T-helper 2 cell treated with Interferon-gamma antibody and Interleukin-4, amounts not matched to agents 5 μg/mL and 100 μg/mL, for 36 hours (primary cell): ENCODE data around the gene EVI2B.
"Not testable (repeated sequence)": the region's sequence is repeated elsewhere in the genome, so short reads cannot be mapped to it uniquely, and the experiment has no call there.

Source experiments
- DNase-seq: peaks from one replicate; pipeline ENCODE4 v3.0.0; 2021; ENCODE audit warnings: low spot score
- H3K27ac Mint-ChIP-seq: one replicate; pipeline ENCODE4 v1.8.0; 2021; ENCODE audit warnings: mild to moderate bottlenecking, mixed read lengths
- H3K27me3 Mint-ChIP-seq: one replicate; pipeline ENCODE4 v1.8.0; 2021; ENCODE audit warnings: low read depth, mixed read lengths
- H3K36me3 Mint-ChIP-seq: one replicate; pipeline ENCODE4 v1.8.0; 2021; ENCODE audit warnings: low read depth, mixed read lengths
- H3K4me1 Mint-ChIP-seq: one replicate; pipeline ENCODE4 v1.8.0; 2021; ENCODE audit warnings: low read depth, mixed read lengths
- H3K4me3 Mint-ChIP-seq: one replicate; pipeline ENCODE4 v1.8.0; 2022; ENCODE audit warnings: mild to moderate bottlenecking, moderate library complexity, mixed read lengths
- H3K9me3 Mint-ChIP-seq: one replicate; pipeline ENCODE4 v1.8.0; 2021; ENCODE audit warnings: mixed read lengths

Gene EVI2B

DNA sequence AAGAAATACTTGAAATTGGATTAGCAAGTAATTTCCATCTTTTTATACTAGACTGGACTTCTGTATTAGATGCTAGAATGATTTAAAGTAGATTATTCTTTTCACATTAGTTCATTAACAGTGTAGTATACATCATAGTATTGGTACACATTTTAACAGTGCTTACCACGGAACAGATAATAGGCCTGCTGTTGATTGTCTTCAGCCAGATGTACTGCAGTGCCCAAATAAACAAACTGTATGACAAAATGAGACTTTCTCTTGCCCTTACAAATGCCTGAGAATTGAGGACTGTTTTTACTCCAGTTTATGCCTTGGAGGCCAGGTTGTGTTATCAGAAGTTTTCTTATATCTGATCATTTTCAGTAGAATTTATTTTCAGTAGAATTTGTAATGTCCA, 6.9 kb upstream of the EVI2B start:
- peak overlapping the region; percentile 86 for H3K4me3 Mint-ChIP-seq
- peak overlapping the region; percentile 94 for H3K27ac Mint-ChIP-seq
- H3K36me3 Mint-ChIP-seq = peaks cover 37% of the 10 kb centered on the region
- H3K9me3 Mint-ChIP-seq = no peaks in the 10 kb centered on the region
- H3K27me3 Mint-ChIP-seq = no peaks in the 10 kb centered on the region
- H3K4me1 Mint-ChIP-seq = peaks cover 30% of the 10 kb centered on the region
- DNase-seq = no peak

DNA sequence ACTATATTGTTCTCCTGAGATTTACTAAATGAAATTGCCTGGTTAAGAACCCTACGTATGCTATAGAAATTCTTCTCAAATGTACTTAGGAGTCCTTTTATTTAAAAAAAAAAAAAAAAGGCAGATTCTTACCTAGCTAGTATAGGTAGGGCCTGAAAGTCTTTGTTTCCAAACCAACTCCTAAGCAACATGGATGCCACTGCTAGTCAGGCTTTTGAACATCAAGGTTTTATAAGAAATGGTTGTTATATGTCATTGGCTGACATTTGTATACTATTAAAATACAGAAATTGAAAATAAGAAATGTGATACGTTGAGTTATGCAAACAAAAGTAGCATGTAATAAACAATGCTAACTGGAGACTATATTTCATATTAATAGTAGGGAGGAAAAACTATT, 6.4 kb upstream of the EVI2B start:
- Mint-ChIP-seq H3K9me3 (no peaks in the 10 kb centered on the region), H3K27ac (peak overlapping the region; percentile 94), H3K4me1 (peaks cover 34% of the 10 kb centered on the region), H3K4me3 (peak overlapping the region; percentile 86), H3K36me3 (peaks cover 37% of the 10 kb centered on the region), H3K27me3 (no peaks in the 10 kb centered on the region)
- DNase-seq = no peak

DNA sequence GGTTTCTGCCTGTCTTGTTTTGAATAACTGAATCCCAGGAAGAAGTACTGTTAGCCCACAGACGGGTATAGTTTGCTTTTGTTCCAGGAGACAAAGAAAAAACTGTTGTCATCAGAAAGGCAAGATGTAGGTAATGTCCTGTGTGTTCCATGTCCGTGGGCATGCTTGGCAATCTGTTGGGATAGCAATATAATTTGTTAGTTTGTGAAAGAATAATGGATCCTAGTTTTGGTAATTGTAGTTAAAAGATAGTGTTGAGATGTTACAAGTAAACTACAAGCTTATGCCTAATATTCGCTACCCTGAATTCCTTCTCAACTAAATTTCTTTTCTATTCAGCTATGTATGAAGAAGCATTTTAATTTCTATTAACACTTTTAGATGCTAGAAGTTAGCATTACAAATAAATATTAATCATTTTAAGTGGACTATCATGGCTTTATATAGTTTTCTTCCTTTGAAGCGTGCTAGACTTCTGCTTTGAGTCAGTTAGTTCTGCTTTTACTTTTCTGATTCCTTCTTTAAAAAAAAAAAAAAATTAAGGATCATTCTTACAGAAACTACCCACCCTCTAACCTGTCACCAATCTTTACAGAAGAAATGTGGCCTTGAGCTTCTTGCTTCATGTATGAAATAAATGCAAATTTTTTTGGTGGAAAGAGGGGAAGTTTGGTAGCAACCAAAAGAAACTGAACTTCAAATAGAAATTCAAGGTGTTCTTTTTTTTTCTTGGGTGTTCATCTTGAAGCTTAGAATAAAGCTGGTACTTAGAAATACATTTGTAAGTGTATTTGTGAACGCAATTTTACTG, 5.2 kb upstream of the EVI2B start:
- H3K4me3 Mint-ChIP-seq = peak overlapping the region; percentile 86
- peaks cover 44% of the 10 kb centered on the region for H3K36me3 Mint-ChIP-seq
- peaks cover 44% of the 10 kb centered on the region for H3K4me1 Mint-ChIP-seq
- no peak for DNase-seq
- no peaks in the 10 kb centered on the region for H3K27me3 Mint-ChIP-seq
- peak overlapping the region; percentile 94 for H3K27ac Mint-ChIP-seq
- no peaks in the 10 kb centered on the region for H3K9me3 Mint-ChIP-seq

DNA sequence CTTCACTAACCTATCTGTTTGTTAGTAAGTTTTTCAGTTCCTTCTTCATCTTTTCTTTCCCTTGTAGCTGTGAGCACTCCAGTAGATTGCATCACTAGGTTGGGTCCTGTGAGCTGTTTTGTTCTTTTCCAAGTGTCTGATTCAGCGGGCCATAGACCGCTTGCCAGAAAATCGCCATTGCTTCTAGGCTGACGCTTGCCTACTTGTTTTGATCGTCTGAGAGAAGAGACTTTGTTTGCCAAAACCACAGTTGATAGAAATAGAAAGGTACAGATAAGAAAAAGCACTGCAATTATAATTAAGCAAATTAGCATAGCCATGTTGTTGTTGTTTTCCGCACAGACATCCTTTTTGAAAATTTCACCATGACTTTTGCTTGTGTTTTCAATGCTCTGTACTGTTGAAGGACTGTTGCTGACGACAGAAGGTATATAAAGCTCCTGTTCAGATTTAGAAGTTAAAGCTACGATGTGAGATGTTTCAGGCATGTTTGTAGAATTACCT, 4.5 kb upstream of the EVI2B start:
- peak; percentile 66 for DNase-seq
- Mint-ChIP-seq H3K27ac (peak overlapping the region; percentile 94), H3K36me3 (peaks cover 45% of the 10 kb centered on the region), H3K27me3 (no peaks in the 10 kb centered on the region), H3K9me3 (no peaks in the 10 kb centered on the region), H3K4me3 (peak overlapping the region; percentile 86), H3K4me1 (peaks cover 41% of the 10 kb centered on the region)

DNA sequence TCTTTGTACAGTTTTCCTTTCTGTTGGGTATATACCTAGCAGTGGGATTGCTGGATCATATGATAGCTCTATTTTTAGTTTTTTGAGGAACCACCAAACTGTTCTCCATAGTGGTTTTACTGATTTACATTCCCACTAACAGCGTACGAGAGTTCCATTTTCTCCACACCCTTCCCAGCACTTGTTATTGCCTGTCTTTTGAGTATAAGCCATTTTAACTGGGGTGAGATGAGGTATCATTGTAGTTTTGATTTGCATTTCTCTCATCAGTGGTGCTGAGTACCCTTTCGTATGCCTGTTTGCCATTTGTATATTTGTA, 887 bp upstream of the EVI2B start:
- Mint-ChIP-seq H3K27ac (peak overlapping the region; percentile 98), H3K36me3 (peaks cover 63% of the 10 kb centered on the region), H3K4me1 (peaks cover 42% of the 10 kb centered on the region), H3K4me3 (peak overlapping the region; percentile 95), H3K9me3 (no peaks in the 10 kb centered on the region), H3K27me3 (no peaks in the 10 kb centered on the region)
- no peak for DNase-seq

DNA sequence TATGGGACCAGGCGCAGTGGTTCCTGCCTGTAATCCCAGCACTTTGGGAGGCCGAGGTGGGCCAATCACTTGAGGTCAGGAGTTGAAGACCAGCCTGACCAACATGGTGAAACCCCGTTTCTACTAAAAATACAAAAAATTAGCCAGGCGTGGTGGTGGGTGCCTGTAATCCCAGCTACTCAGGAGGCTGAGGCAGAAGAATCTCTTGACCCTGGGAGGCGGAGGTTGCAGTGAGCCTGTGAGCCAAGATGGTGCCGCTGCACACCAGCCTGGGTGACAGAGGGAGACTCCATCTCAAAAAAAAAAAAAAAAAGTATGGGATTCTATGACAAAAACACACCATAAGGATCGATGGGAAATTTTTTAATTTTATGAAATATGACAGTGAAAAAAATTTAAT, 1.6 kb downstream of the EVI2B start:
- not testable (repeated sequence) for H3K27me3 Mint-ChIP-seq, DNase-seq, H3K9me3 Mint-ChIP-seq
- Mint-ChIP-seq H3K4me3 (peak overlapping the region; percentile 86), H3K36me3 (peaks cover 56% of the 10 kb centered on the region), H3K4me1 (peaks cover 52% of the 10 kb centered on the region), H3K27ac (peak overlapping the region; percentile 97)

DNA sequence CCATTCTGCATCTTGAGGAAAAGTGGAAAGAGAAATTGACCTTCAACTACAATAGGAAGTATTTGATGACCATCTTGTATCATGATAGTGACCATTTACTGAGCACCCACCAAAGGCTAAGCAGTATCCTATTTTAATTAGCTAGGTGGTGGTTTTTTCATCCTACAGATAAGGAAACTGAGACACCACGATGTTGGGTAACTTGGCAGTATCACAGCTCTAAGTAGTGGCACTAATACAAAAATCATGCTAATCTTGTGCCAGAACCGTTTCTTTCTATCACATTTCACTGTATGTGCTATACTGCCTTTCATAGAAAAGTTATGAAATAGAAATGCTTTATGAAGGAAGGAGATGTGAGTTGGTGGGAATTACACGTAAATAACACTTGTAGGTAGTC, 2.3 kb downstream of the EVI2B start:
- no peaks in the 10 kb centered on the region for H3K27me3 Mint-ChIP-seq
- H3K4me3 Mint-ChIP-seq = peak overlapping the region; percentile 86
- peaks cover 54% of the 10 kb centered on the region for H3K36me3 Mint-ChIP-seq
- peaks cover 52% of the 10 kb centered on the region for H3K4me1 Mint-ChIP-seq
- H3K9me3 Mint-ChIP-seq = no peaks in the 10 kb centered on the region
- no peak for DNase-seq
- peak overlapping the region; percentile 97 for H3K27ac Mint-ChIP-seq

DNA sequence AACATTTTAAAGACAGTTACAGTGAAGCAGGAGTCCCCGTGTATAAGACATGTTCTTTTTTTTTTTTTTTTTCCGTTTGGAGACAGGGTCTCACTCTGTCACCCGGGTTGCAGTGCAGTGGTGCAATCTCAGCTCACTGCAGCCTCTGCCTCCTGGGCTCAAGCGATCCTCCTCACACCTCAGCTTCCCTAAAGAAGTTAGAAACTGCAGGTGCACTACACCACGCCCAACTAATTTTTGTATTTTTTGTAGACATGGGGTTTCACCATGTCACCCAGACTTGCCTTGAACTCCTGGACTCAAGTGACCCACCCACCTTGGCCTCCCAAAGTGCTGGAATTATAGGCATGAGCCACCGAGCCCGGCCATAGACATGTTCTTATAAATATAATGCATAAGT, 3.0 kb downstream of the EVI2B start:
- DNase-seq = no peak
- Mint-ChIP-seq H3K9me3 (no peaks in the 10 kb centered on the region), H3K4me3 (peak overlapping the region; percentile 86), H3K36me3 (peaks cover 56% of the 10 kb centered on the region), H3K27me3 (no peaks in the 10 kb centered on the region), H3K4me1 (peaks cover 55% of the 10 kb centered on the region), H3K27ac (peak overlapping the region; percentile 97)

DNA sequence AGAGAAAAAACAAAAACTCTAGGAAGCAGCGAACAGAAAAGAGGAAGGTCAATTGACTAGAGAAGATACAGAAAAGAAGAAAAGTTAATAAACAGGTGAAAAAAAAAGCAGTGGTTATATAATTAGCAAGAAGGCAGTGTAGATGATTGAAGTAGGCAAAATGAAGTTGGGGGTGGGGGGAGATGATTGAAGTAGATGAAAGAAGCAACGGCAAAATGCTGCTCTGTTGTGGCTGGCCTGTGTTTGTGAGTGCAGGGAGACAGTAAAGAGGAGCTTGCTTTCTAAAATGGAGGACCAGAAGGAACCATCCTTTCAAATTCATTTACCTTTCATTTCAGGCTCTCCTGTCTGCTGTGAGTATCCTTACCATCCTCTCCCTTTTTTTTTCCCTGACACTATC, 3.6 kb downstream of the EVI2B start:
- Mint-ChIP-seq H3K36me3 (peaks cover 63% of the 10 kb centered on the region), H3K9me3 (no peaks in the 10 kb centered on the region), H3K27me3 (no peaks in the 10 kb centered on the region), H3K4me1 (peaks cover 54% of the 10 kb centered on the region), H3K4me3 (peak overlapping the region; percentile 86), H3K27ac (peak overlapping the region; percentile 96)
- DNase-seq = no peak

DNA sequence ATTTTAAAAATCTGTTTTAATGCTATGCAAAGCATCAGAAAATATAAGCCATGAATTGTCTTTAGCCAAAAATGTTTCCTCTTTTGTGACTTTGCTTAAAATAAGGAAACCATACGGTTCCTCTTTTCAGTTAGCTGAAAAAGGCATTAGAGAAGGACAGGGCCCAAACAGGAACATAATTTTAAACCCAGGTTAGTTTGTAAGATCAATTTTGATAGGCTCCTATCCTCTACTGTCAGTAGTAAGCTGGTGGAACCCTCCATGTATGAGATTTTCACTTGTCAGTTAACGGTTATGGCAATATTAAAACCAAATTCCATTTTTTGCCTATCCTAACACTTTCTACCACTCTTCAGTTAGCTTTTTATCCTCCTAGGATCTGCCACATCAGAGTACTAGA, 4.3 kb downstream of the EVI2B start:
- Mint-ChIP-seq H3K36me3 (peaks cover 66% of the 10 kb centered on the region), H3K27me3 (no peaks in the 10 kb centered on the region), H3K4me1 (peaks cover 51% of the 10 kb centered on the region), H3K9me3 (peaks cover 6% of the 10 kb centered on the region), H3K27ac (peak overlapping the region; percentile 96), H3K4me3 (peak overlapping the region; percentile 86)
- DNase-seq = no peak

DNA sequence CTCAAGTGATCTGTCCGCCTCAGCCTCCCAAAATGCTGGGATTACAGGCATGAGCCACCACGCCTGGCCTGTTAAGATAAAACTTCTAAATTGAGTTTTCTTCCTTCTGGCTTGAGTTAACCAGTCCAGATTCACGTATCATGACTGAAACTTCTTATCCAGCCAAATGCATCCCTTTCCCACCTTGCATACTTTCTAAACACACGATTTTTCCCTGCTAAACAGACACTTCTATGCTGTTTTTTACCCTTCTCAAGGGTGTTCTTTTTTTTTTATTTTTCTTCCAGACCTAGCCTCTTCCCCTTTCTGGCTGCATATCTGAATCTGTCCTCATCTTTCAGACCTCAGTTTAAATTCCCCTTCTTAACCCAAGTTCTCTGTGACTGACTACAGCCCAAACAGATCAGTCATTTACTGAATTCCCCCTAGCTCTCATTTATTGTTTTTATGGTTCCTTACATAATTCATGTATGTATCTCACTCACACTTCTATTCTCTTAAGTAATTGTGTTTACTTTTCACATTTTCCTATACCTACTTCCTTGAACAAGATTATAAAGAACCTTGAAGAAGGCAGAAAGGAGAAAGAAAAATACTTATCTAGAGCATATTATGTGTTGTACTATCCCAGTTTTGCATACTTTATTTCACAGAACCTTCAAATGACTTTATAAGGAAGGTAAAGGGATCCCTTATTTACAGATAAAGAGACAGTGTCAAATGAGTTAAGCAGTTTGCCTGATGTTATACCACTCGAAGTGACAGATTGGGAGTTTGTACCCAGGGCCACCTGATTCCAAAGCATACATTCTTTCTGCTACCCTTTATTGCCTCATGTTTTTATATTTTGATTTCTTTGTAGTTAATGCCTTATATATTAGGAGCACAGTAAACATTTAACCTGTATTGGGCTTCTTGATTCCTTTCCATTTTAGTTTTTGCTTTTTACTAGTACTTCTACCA, 5.2 kb downstream of the EVI2B start:
- Mint-ChIP-seq H3K4me1 (peaks cover 50% of the 10 kb centered on the region), H3K27ac (peak overlapping the region; percentile 96), H3K36me3 (peaks cover 69% of the 10 kb centered on the region), H3K9me3 (peaks cover 10% of the 10 kb centered on the region), H3K4me3 (peak overlapping the region; percentile 86), H3K27me3 (no peaks in the 10 kb centered on the region)
- DNase-seq = no peak

DNA sequence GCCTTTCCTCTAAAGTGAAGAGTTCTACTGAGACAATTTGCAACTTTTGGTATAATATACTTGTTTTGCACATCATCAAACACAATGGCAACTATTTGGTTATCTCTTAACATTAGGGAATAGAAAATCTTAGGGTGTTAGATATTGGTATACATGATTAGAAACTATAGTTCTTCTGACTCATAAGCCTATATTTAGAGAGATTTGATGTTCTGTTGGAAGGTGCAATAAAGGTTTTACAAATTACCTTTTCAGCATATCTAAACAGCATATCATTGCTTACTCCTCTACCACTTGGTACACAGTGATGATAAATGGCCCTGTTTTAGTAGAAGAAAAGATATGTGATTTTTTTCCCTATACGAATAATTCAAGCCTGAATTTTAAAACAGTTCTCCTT, 6.2 kb downstream of the EVI2B start:
- H3K27me3 Mint-ChIP-seq = no peaks in the 10 kb centered on the region
- H3K9me3 Mint-ChIP-seq = peaks cover 10% of the 10 kb centered on the region
- H3K36me3 Mint-ChIP-seq = peaks cover 78% of the 10 kb centered on the region
- H3K4me1 Mint-ChIP-seq = peaks cover 50% of the 10 kb centered on the region
- peak overlapping the region; percentile 86 for H3K4me3 Mint-ChIP-seq
- H3K27ac Mint-ChIP-seq = no peak overlapping the region
- no peak for DNase-seq

DNA sequence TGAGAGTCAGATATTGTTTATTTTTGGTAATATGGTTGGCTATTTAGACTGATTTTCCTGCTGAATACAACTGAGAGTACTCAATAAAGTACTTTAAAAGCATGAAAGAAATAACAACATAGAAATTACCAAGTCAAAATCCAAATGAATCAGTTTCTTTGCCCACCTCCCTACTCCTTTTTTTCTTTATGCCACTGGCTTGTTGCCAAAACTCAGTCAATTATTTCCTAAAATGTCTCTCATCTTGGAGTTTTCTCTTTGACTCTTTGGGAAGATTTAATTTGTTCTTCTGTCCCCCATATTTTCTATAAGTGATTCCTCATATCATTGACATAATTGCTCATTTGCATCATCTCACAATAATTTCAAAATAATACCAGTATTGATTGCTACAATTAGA, 14.2 kb downstream of the EVI2B start:
- Mint-ChIP-seq H3K36me3 (peaks cover 28% of the 10 kb centered on the region), H3K4me1 (peaks cover 6% of the 10 kb centered on the region), H3K27me3 (no peaks in the 10 kb centered on the region), H3K27ac (no peak overlapping the region), H3K4me3 (no peak overlapping the region), H3K9me3 (peaks cover 4% of the 10 kb centered on the region)
- DNase-seq = no peak

DNA sequence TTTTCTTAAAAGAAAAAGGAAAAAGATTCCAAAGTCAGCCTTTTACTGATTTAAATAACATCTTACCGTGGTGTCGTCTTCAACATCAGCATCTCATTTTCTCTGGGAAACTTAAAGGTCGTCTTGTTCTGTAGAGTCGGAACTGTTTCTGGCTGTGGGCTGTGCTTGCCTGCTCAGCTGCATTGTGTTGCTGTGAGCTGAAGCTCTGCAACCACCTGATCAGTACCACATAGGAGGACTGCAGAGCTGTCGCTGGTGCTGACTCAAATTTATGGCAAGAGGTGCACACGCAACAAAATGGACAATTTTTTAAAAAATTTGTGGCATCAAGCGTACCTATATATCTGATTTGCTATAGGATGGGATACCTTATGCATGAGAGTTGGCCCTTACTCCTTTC, 16.8 kb downstream of the EVI2B start, which contains the start of gene OMG:
TSS of gene OMG (minus strand) at position 150 of the 400 bp plus-strand sequence. CDS start 908 bp downstream, outside the sequence.
- Mint-ChIP-seq H3K27me3 (no peaks in the 10 kb centered on the region), H3K9me3 (no peaks in the 10 kb centered on the region), H3K4me1 (peaks cover 3% of the 10 kb centered on the region), H3K36me3 (peaks cover 6% of the 10 kb centered on the region), H3K4me3 (no peak within 1 kb of the TSS), H3K27ac (no peak within 1 kb of the TSS)
- no peak for DNase-seq
